GM12878 (cell line): ENCODE results near the gene PLAGL2.

Experiments used
- EZH2 ChIP-seq: IDR thresholded peaks from 2 replicates; pipeline ENCODE4 v1.6.1; 2012; ENCODE audit warnings: low read depth, mild to moderate bottlenecking, control low read depth, inconsistent platforms, low read length, borderline replicate concordance; ENCODE audit not compliant: control insufficient read depth
- SP1 ChIP-seq: IDR thresholded peaks from one replicate; pipeline ENCODE4 v1.6.1; 2011; ENCODE audit warnings: low read depth, low read length
- SUPT20H ChIP-seq: IDR thresholded peaks from 2 replicates; pipeline ENCODE4 v1.6.1; 2011; ENCODE audit warnings: low read depth, mild to moderate bottlenecking, low read length, moderate library complexity, borderline replicate concordance; ENCODE audit not compliant: control insufficient read depth
- TF ChIP-seq, protein P1 (sequence below): IDR thresholded peaks from 2 replicates; pipeline ENCODE4 v1.6.1; 2011; ENCODE audit warnings: low read depth, low read length, improper control_type of control experiment, borderline replicate concordance
- TF ChIP-seq, protein P2 (sequence below): IDR thresholded peaks from 2 replicates; pipeline ENCODE4 v1.6.1; 2011; ENCODE audit warnings: mild to moderate bottlenecking, low read depth, low read length, moderate library complexity; ENCODE audit not compliant: insufficient replicate concordance
- TF ChIP-seq, protein P3 (sequence below), 3 experiments: IDR thresholded peaks in 2 of 3; conservative IDR thresholded peaks in 1 of 3; 2 replicates each; pipeline ENCODE4 v1.5.1; 2011; ENCODE audit warnings: low read depth in 3 of 3, low read length in 3 of 3, mild to moderate bottlenecking in 3 of 3, control low read depth in 2 of 3, moderate library complexity in 2 of 3, inconsistent platforms in 1 of 3, mixed read lengths in 1 of 3; ENCODE audit not compliant: control insufficient read depth in 2 of 3, insufficient read depth in 1 of 3; ENCODE audit errors: extremely low read depth in 1 of 3

DNA sequence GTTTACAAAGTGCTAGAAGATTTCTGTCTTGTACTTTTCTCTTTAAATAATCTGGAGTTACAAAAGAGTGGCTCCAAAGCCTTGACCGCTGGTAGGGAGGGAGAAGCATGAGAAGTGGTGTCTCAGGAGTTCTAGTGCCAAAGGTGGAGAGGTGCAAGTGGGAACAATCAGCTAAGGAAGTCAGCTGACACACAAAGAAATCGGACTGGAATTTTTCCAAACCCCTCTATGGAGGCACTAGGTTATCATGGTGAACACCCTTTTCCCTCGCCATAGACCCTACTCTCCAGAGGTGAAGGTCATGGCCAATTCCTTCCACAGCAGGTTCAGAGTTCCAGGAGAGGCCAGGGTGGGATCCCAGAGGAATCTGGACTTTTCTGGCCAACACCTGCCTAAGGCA lies 14.8 kb downstream of the PLAGL2 start:
- TF ChIP-seq, protein P1, sequence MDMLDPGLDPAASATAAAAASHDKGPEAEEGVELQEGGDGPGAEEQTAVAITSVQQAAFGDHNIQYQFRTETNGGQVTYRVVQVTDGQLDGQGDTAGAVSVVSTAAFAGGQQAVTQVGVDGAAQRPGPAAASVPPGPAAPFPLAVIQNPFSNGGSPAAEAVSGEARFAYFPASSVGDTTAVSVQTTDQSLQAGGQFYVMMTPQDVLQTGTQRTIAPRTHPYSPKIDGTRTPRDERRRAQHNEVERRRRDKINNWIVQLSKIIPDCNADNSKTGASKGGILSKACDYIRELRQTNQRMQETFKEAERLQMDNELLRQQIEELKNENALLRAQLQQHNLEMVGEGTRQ: no peak
- TF ChIP-seq SUPT20H: no peak
- TF ChIP-seq, protein P2, sequence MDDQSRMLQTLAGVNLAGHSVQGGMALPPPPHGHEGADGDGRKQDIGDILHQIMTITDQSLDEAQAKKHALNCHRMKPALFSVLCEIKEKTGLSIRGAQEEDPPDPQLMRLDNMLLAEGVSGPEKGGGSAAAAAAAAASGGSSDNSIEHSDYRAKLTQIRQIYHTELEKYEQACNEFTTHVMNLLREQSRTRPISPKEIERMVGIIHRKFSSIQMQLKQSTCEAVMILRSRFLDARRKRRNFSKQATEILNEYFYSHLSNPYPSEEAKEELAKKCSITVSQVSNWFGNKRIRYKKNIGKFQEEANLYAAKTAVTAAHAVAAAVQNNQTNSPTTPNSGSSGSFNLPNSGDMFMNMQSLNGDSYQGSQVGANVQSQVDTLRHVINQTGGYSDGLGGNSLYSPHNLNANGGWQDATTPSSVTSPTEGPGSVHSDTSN: no peak
- no peak for TF ChIP-seq SP1
- TF ChIP-seq EZH2: no peak
- TF ChIP-seq, protein P3, sequence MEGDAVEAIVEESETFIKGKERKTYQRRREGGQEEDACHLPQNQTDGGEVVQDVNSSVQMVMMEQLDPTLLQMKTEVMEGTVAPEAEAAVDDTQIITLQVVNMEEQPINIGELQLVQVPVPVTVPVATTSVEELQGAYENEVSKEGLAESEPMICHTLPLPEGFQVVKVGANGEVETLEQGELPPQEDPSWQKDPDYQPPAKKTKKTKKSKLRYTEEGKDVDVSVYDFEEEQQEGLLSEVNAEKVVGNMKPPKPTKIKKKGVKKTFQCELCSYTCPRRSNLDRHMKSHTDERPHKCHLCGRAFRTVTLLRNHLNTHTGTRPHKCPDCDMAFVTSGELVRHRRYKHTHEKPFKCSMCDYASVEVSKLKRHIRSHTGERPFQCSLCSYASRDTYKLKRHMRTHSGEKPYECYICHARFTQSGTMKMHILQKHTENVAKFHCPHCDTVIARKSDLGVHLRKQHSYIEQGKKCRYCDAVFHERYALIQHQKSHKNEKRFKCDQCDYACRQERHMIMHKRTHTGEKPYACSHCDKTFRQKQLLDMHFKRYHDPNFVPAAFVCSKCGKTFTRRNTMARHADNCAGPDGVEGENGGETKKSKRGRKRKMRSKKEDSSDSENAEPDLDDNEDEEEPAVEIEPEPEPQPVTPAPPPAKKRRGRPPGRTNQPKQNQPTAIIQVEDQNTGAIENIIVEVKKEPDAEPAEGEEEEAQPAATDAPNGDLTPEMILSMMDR (IDR thresholded peaks at IDR 0.05 in 2 of 3, conservative IDR thresholded peaks at IDR 0.05 in 1 of 3; ENCODE audit: control insufficient read depth in 2 of 3, extremely low read depth in 1 of 3, insufficient read depth in 1 of 3, low read depth in 3 of 3, low read length in 3 of 3): no peak
